Loucy (cell line): Measurements from ENCODE around the gene RBKS.
"Not testable (repeated sequence)": the region's sequence is repeated elsewhere in the genome, so short reads cannot be mapped to it uniquely, and the experiment has no call there.

Experiments
- H2AFZ ChIP-seq: fragments of 200-600 bp; sonication (generic); 2 replicates; pipeline ENCODE4 v1.6.0; 2016; ENCODE audit warnings: antibody characterized with exemption, mild to moderate bottlenecking, low read length, moderate library complexity
- H3F3A ChIP-seq: fragments of 200-600 bp; 2 replicates; pipeline ENCODE4 v1.6.0; 2016; ENCODE audit warnings: antibody characterized with exemption, low read depth, mild to moderate bottlenecking
- H3K27me3 ChIP-seq: fragments of 200-600 bp; sonication (generic); 2 replicates; pipeline ENCODE4 v1.6.1; 2014; ENCODE audit warnings: low read length, mild to moderate bottlenecking; ENCODE audit not compliant: insufficient read depth, poor library complexity, severe bottlenecking
- H3K36me3 ChIP-seq: fragments of 200-600 bp; sonication (generic); 2 replicates; pipeline ENCODE4 v1.6.1; 2016; ENCODE audit warnings: low read length; ENCODE audit not compliant: insufficient read depth
- H3K4me1 ChIP-seq: fragments of 200-600 bp; sonication (generic); 2 replicates; pipeline ENCODE4 v1.5.1; 2014; ENCODE audit warnings: low read length, mild to moderate bottlenecking; ENCODE audit not compliant: insufficient read depth, poor library complexity, severe bottlenecking
- H3K4me2 ChIP-seq: fragments of 200-600 bp; sonication (generic); 2 replicates; pipeline ENCODE4 v1.6.0; 2014; ENCODE audit warnings: antibody characterized with exemption, low read length, low read depth, mild to moderate bottlenecking; ENCODE audit not compliant: poor library complexity, severe bottlenecking
- H3K4me3 ChIP-seq: fragments of 200-600 bp; sonication (generic); 2 replicates; pipeline ENCODE4 v1.5.1; 2014; ENCODE audit warnings: low read length, mild to moderate bottlenecking, mixed read lengths; ENCODE audit not compliant: poor library complexity, severe bottlenecking
- H3K79me2 ChIP-seq: fragments of 200-600 bp; sonication (generic); 2 replicates; pipeline ENCODE4 v1.6.1; 2014; ENCODE audit warnings: low read length; ENCODE audit not compliant: insufficient read depth
- H3K9ac ChIP-seq: fragments of 200-600 bp; sonication (generic); 2 replicates; pipeline ENCODE4 v1.6.0; 2014; ENCODE audit warnings: mild to moderate bottlenecking, low read depth, low read length, moderate library complexity; ENCODE audit not compliant: poor library complexity, severe bottlenecking
- H3K9me2 ChIP-seq: fragments of 200-600 bp; sonication (generic); replicated peaks from 2 replicates; pipeline ENCODE4 v1.6.1; 2016; ENCODE audit warnings: low read depth, low read length, mixed read lengths
- H3K9me3 ChIP-seq: fragments of 200-600 bp; sonication (generic); 2 replicates; pipeline ENCODE4 v1.6.1; 2014; ENCODE audit warnings: mild to moderate bottlenecking, antibody characterized with exemption, low read length, low read depth; ENCODE audit not compliant: insufficient read depth
- H4K20me1 ChIP-seq: fragments of 200-600 bp; sonication (generic); 2 replicates; pipeline ENCODE4 v1.6.0; 2014; ENCODE audit warnings: antibody characterized with exemption, low read length, mild to moderate bottlenecking; ENCODE audit not compliant: insufficient read depth, poor library complexity, severe bottlenecking
- EZH2phosphoT487 ChIP-seq: fragments of 200-600 bp; IDR thresholded peaks from 2 replicates; pipeline ENCODE4 v1.6.1; 2018; ENCODE audit warnings: antibody characterized with exemption, mild to moderate bottlenecking, moderate library complexity, borderline replicate concordance
- TF ChIP-seq, protein P1 (sequence below): fragments of 200-600 bp; sonication (generic); conservative IDR thresholded peaks from 2 replicates; pipeline ENCODE4 v1.5.1; 2014; ENCODE audit warnings: mild to moderate bottlenecking, antibody characterized with exemption, low read length

The RBKS gene

DNA sequence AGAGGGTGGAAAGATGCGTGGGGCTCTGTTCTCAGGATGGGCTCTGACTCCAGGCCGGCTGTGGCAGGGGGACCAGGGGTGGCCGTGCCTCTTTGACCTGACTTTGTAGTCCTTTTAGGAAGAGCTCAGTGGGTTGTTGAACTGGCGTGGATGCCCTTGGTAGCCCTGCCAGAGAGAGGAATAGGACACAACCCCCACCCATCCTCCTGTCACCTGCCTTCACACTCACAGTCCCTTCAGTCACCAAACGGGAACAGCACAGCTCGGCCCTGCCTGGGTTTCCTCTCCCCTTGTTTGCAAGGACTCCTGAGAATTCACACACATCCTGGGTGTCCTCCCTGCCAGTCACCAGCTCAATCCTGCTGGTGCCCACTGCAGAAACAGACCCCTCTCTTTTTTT lies 138.8 kb downstream of the RBKS start:
- Histone ChIP-seq H3K27me3 (peaks cover 13% of the 10 kb centered on the region), H3K9me3 (no peaks in the 10 kb centered on the region), H3K4me3 (no peak overlapping the region), H3K9ac (no peak overlapping the region), H2AFZ (no peak overlapping the region), H3K4me2 (no peak overlapping the region), H3K9me2 (no peaks in the 10 kb centered on the region), H4K20me1 (no peaks in the 10 kb centered on the region), H3K79me2 (no peaks in the 10 kb centered on the region), H3K4me1 (no peaks in the 10 kb centered on the region), H3F3A (no peaks in the 10 kb centered on the region), H3K36me3 (no peaks in the 10 kb centered on the region)
- no peak for TF ChIP-seq EZH2phosphoT487
- TF ChIP-seq, protein P1, sequence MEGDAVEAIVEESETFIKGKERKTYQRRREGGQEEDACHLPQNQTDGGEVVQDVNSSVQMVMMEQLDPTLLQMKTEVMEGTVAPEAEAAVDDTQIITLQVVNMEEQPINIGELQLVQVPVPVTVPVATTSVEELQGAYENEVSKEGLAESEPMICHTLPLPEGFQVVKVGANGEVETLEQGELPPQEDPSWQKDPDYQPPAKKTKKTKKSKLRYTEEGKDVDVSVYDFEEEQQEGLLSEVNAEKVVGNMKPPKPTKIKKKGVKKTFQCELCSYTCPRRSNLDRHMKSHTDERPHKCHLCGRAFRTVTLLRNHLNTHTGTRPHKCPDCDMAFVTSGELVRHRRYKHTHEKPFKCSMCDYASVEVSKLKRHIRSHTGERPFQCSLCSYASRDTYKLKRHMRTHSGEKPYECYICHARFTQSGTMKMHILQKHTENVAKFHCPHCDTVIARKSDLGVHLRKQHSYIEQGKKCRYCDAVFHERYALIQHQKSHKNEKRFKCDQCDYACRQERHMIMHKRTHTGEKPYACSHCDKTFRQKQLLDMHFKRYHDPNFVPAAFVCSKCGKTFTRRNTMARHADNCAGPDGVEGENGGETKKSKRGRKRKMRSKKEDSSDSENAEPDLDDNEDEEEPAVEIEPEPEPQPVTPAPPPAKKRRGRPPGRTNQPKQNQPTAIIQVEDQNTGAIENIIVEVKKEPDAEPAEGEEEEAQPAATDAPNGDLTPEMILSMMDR, result no peak

DNA sequence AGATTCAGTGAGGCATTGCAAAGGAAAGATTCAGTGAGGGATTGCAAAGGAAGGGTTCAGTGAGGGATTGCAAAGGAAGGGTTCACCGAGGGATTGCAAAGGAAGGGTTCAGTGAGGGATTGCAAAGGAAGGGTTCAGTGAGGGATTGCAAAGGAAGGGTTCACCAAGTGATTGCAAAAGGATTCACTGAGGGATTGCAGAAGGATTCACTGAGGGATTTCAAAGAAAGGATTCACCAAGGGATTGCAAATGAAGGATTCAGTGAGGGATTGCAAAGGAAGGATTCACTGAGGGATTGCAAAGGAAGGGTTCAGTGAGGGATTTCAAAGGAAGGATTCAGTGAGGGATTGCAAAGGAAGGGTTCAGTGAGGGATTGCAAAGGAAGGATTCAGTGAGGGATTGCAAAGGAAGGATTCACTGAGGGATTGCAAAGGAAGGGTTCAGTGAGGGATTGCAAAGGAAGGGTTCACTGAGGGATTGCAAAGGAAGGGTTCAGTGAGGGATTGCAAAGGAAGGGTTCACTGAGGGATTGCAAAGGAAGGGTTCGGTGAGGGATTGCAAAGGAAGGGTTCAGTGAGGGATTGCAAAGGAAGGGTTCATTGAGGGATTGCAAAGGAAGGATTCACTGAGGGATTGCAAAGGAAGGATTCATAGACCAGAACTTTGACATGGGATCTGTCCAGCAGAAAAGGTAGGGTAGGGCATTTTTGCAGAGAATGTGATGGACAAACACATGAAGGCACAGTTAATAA lies 141.2 kb downstream of the RBKS start:
- not testable (repeated sequence) for H3K79me2 ChIP-seq, H3K4me1 ChIP-seq, H4K20me1 ChIP-seq, H2AFZ ChIP-seq, H3K9ac ChIP-seq, H3K4me2 ChIP-seq, H3K9me3 ChIP-seq, H3K4me3 ChIP-seq, H3K36me3 ChIP-seq, H3F3A ChIP-seq, H3K9me2 ChIP-seq
- peaks cover 18% of the 10 kb centered on the region for H3K27me3 ChIP-seq

DNA sequence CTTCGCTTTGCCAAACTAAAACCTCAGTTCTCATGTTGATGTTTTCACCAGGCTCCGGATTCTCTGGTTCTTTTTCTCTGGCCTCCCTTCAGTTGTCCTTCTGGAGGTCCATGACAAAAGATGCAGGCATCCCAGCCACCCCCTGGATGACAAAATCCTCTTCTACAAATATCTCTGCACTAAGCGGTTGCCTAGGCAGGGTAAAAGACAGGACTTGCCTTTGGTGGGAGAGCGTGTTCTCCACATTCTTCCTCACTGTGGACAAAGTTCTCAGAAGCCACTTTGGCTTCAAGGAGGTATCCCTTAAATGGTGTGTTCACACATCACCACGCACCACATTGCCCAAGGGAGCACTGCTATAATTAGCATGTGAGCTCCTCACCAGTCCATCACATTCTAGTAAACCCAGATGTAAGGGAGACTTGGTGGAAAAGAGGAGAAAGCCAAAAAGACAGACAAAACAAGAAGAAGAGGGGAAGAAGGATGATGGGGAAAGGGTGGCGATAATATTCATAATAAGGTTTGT lies 142.3 kb downstream of the RBKS start:
- Histone ChIP-seq H3K9ac (no peak overlapping the region), H2AFZ (no peak overlapping the region), H3K36me3 (no peaks in the 10 kb centered on the region), H3K4me3 (no peak overlapping the region), H3K9me2 (no peaks in the 10 kb centered on the region), H3K4me1 (no peaks in the 10 kb centered on the region), H4K20me1 (no peaks in the 10 kb centered on the region), H3K4me2 (no peak overlapping the region), H3K27me3 (peaks cover 18% of the 10 kb centered on the region), H3F3A (no peaks in the 10 kb centered on the region), H3K9me3 (no peaks in the 10 kb centered on the region), H3K79me2 (no peaks in the 10 kb centered on the region)
- TF ChIP-seq EZH2phosphoT487, result no peak

DNA sequence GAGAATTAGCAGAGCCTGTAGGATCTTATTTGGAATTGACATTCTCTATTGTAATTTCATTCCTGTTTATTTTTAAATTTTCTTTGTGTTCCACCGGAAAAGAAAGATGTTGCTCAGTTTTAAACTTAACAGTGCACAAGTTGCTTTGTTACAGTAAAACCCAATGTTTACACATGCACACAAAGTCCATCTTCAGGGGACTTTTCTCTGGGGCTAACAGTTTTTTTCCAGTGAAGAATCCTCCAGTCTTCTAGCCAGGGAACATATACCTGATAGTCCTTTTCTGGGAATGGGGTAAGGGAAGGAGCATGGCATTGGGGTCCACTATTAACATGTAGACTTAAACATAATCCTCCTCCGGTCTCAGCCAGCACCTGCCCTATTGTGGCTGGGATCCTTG lies 143.9 kb downstream of the RBKS start:
- Histone ChIP-seq H3K9me3 (no peaks in the 10 kb centered on the region), H3K36me3 (no peaks in the 10 kb centered on the region), H3K27me3 (peaks cover 18% of the 10 kb centered on the region), H3K9ac (no peak overlapping the region), H3K79me2 (no peaks in the 10 kb centered on the region), H4K20me1 (no peaks in the 10 kb centered on the region), H3K4me2 (no peak overlapping the region), H3K4me1 (no peaks in the 10 kb centered on the region), H3K4me3 (no peak overlapping the region), H2AFZ (no peak overlapping the region), H3K9me2 (no peaks in the 10 kb centered on the region), H3F3A (no peaks in the 10 kb centered on the region)
- TF ChIP-seq, protein P1, result no peak
- no peak for TF ChIP-seq EZH2phosphoT487

DNA sequence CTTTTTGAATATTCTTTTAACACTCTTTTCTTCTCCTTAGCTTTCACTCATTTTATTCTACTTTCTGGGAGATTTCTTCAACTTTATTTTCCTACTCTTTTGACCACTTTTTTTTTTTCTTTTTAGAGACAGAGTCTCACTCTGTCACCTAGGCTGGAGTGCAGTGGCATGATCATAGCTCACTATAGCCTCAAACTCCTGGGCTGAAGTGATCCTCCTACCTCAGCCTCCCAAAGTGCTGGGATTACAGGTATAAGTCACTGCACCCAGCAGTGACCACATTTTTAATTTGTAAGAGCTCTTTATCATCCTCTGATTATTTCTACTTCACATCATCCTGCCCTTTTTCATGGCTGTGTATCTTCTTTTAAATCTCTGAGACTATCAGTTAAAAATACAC lies 144.7 kb downstream of the RBKS start:
- H3K27me3 ChIP-seq, result peaks cover 18% of the 10 kb centered on the region
- not testable (repeated sequence) for H3K4me1 ChIP-seq, H3K9me3 ChIP-seq, H3F3A ChIP-seq, H3K9ac ChIP-seq, H4K20me1 ChIP-seq, H3K36me3 ChIP-seq, H3K4me3 ChIP-seq, H2AFZ ChIP-seq, H3K79me2 ChIP-seq, H3K4me2 ChIP-seq, H3K9me2 ChIP-seq
